ENCODE results near the gene ELMOD1.

The ELMOD1 gene

GRCh38 chr11:107683807-107684206 lies 92.9 kb downstream of the ELMOD1 start:
- no peak for DNase-seq

- no peak for DNase-seq
Measured at GRCh38 chr11:107688322-107688918, 97.5 kb downstream of the ELMOD1 start.

- peak in 46 of 56 donors; percentile 4 to 89 (median 34) for DNase-seq
Measured at GRCh38 chr11:107689317-107690202, 98.6 kb downstream of the ELMOD1 start.

- DNase-seq = no peak
Measured at GRCh38 chr11:107691000-107691750, 100.2 kb downstream of the ELMOD1 start.

- no peak for DNase-seq
Measured at GRCh38 chr11:107695446-107695845, 104.5 kb downstream of the ELMOD1 start.

- DNase-seq = no peak
Measured at GRCh38 chr11:107696140-107696539, 105.2 kb downstream of the ELMOD1 start.

- DNase-seq = no peak
Measured at GRCh38 chr11:107697291-107697690, 106.3 kb downstream of the ELMOD1 start.

- no peak for DNase-seq
Measured at GRCh38 chr11:107699371-107700285, 108.7 kb downstream of the ELMOD1 start.

GRCh38 chr11:107702109-107702660 lies 111.2 kb downstream of the ELMOD1 start:
- DNase-seq = no peak

- DNase-seq = no peak
Measured at GRCh38 chr11:107702723-107703122, 111.8 kb downstream of the ELMOD1 start.

- DNase-seq = no peak
Measured at GRCh38 chr11:107704451-107704850, 113.5 kb downstream of the ELMOD1 start.

GRCh38 chr11:107705027-107705426 lies 114.1 kb downstream of the ELMOD1 start:
- no peak for DNase-seq

- DNase-seq = no peak
Measured at GRCh38 chr11:107706531-107706930, 115.6 kb downstream of the ELMOD1 start.

GRCh38 chr11:107707215-107707671 lies 116.3 kb downstream of the ELMOD1 start:
- DNase-seq = no peak

GRCh38 chr11:107707807-107708206 lies 116.9 kb downstream of the ELMOD1 start:
- no peak for DNase-seq

- no peak for DNase-seq
Measured at GRCh38 chr11:107708792-107709191, 117.8 kb downstream of the ELMOD1 start.

- DNase-seq = no peak
Measured at GRCh38 chr11:107710301-107710700, 119.4 kb downstream of the ELMOD1 start.

GRCh38 chr11:107711861-107712755 lies 121.2 kb downstream of the ELMOD1 start, which contains the start of gene SLN:
SLN (minus strand) TSS chr11:107712056.
- no peak for DNase-seq

- DNase-seq = peak in 1 of 56 donors; percentile 5
Measured at GRCh38 chr11:107713009-107713408, 122.1 kb downstream of the ELMOD1 start.

Data from amygdala (tissue), 56 donors.